ENCODE data around the gene ANO9.

The ANO9 gene

DNA sequence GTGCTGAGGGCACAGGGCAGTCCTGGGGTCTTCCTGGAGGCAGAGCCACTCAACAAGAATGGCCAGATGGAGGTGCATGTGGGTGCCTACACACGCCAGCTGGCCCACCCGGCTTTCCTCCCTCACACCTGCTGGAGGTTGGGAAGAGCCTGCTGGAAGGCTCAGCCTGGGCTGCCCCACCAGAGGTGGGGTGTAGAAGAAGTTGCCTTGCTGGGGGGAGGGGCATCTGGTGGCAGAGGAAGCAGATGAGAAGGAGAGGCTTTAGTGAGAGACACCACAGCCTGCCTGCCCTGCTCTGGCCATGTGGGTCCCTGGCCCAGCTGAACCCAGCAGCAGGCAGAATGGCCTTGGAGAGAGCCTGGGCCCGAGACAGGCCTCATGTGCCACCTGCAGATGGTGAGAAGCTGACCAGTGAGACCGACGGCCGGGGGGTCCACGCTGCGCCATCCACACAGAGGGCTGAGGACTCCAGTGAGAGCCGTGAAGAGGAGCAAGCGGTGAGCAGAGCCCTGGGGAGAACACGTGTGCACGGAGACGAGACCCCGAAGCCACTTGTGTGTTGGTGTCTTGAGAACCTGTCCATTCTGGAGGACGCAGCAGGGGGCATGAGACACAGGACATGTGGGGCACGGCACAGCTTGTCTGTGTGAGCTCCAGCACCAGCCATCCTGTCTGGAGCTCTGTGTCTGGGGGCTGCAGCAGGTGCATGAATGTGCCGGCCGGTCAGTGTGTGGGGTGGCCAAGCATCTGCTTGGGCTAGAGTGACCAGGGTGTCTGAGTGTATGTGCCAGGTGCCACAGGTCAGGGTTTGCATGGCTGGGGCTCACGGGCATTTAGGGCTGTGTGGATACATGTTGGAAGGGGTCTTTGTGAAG is 69.9 kb downstream of the ANO9 start:
- no peak for DNase-seq (ENCODE audit: low read depth in 1 of 2, low spot score in 1 of 2)

GRCh38 chr11:371051-371450 is 70.8 kb downstream of the ANO9 start:
- DNase-seq (ENCODE audit: low read depth in 1 of 2, low spot score in 1 of 2) = no peak

DNA sequence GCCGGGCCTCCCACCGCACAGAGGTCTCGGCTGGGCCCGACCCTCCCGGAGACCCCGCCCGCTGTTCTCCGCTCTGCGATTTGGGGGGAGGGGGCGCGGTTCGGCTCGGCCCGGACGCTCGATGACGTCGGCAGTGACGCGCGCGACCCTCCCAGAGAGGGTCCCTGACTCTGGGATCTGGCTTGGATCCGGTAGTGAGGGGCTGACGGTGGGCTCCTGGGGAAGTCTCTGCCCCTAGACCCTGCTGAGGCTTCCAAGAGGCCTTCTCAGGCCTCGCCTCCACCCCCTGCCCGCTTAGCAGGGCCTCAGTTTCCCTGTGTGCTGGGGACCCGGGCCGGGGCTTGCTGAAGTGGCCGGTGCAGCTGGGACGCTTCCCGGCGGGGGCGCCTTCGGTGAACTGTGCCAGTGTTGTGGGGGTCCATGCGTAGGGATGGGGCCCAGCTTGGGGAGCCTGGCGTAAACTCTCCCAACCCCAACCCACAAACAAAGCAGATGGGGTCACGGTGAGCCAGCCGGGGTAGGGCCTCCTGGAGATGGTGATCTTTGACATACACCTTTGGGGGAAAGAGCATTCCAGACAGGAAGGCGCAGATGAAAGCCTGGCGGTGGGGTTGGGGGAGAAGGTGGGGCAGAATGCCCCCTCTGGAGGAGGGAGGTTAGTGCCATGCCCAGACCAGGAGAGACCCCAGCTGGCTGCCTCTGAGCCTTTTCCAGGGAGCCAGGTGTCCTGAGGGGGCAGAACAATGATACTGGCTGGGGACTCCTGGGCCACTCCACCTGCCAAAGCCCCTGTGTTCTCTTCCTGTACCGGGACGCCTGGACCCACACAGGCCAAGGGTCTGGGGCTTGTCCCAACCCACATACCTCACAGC is 71.5 kb downstream of the ANO9 start:
- DNase-seq (ENCODE audit: low read depth in 1 of 2, low spot score in 1 of 2) = no peak

GRCh38 chr11:369336-370018 is 72.3 kb downstream of the ANO9 start, which contains the start of gene B4GALNT4:
Gene B4GALNT4 (plus strand): TSS chr11:369499. CDS start chr11:369804, 305 bp downstream.
- DNase-seq (ENCODE audit: low read depth in 1 of 2, low spot score in 1 of 2) = no peak

GRCh38 chr11:368414-369335 is 73.1 kb downstream of the ANO9 start:
- DNase-seq (ENCODE audit: low read depth in 1 of 2, low spot score in 1 of 2) = no peak

DNA sequence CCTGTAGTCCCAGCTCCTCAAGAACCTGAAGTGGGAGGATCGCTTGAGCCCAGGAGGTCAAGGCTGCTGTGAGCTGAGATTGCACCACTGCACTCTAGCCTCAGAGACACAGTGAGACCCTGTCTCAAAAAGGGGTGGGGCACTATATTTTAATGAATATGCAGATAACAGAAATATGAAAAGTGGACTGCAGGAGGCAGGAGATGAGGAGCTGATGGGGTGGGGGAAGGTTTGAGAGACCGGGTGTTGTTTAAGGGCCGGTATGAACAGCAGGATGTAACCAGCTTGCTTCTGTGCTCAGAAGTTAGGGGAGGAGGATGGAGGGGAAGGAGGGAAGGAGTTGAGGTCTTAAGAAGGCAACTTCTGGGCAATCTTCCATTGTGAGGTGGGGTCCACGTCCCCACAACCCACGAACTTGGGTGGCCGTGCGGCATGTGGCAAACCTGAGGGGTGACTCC is 73.8 kb downstream of the ANO9 start:
- no peak for DNase-seq (ENCODE audit: low read depth in 1 of 2, low spot score in 1 of 2)

Measured in activated T-helper 1 cell treated with anti-CD3 and anti-CD28 coated beads, Interleukin-2, amount 50 U/mL, for 16 hours (primary cell).